HepG2 (cell line): Measurements from ENCODE around the gene FIGLA. TPM values are rescaled to one million over a fixed set of nuclear protein-coding genes. Genes with fewer than 3 reads are reported as not detected.

Experiments
- ATAC-seq: fragments of 200-7000 bp; cut with Tn5 transposase; 3 replicates; pipeline ENCODE4 v1.9.1; 2020; ENCODE audit warnings: mild to moderate bottlenecking, moderate library complexity
- BruUV-seq: library from RNA; stranded (reverse); fragments of 400-500 nt; replicated peaks from 2 replicates; lab custom pipeline; 2021; lab: Mats Ljungman, UMichigan
- CTCF ChIA-PET: fragments of 300-600 bp; formaldehyde crosslinking; extraction: SDS; loops from one replicate; lab custom pipeline; 2021; ENCODE audit warnings: low total read pairs, inconsistent platforms, low intra/inter-chr PET ratio; lab: Yijun Ruan, JAX
- POLR2A ChIA-PET: fragments of 350-600 bp; sonication (Branson Sonifier 250); formaldehyde crosslinking; loops from one replicate; lab custom pipeline; 2020; ENCODE audit warnings: antibody characterized with exemption, inconsistent platforms; lab: Yijun Ruan, JAX
- DNase-seq: peaks from one replicate; pipeline ENCODE4 v3.0.0-alpha.2; 2015; ENCODE audit warnings: low spot score
- FAIRE-seq: peaks from 3 replicates; lab custom pipeline; 2011; peaks lifted over from hg19 to GRCh38; lab: Jason Lieb, UNC
- H2AFZ ChIP-seq: one replicate; pipeline ENCODE4 v1.6.1; 2011; ENCODE audit warnings: low read length, inconsistent platforms
- H3K27ac ChIP-seq: fragments of 300-600 bp; 3 replicates; pipeline ENCODE4 v1.8.0; 2011; ENCODE audit warnings: mixed run types, mild to moderate bottlenecking, mixed read lengths, low read length, inconsistent platforms; ENCODE audit not compliant: insufficient read depth; ENCODE audit errors: extremely low read length
- H3K27me3 ChIP-seq, 2 experiments: fragments of 200-600 bp in 1 of 2; 2 replicates in 1 of 2; 3 replicates in 1 of 2; pipeline versions ENCODE4 v1.6.0 to v1.8.0; 2011; ENCODE audit warnings: low read length in 2 of 2, mild to moderate bottlenecking in 2 of 2, moderate library complexity in 2 of 2, inconsistent platforms in 1 of 2; ENCODE audit not compliant: insufficient read depth in 2 of 2, control insufficient read depth in 1 of 2
- H3K36me3 ChIP-seq, 2 experiments: fragments of 200-600 bp in 1 of 2; replicated peaks in 1 of 2; 2 replicates in 1 of 2; 3 replicates in 1 of 2; pipeline versions ENCODE4 v1.5.1 to v1.8.0; 2011; ENCODE audit warnings: low read length in 2 of 2, inconsistent platforms in 1 of 2; ENCODE audit not compliant: insufficient read depth in 2 of 2, control insufficient read depth in 1 of 2
- H3K4me1 ChIP-seq: 2 replicates; pipeline ENCODE4 v1.5.1; 2012; ENCODE audit warnings: low read length, inconsistent platforms; ENCODE audit not compliant: insufficient read depth
- H3K4me2 ChIP-seq: 2 replicates; pipeline ENCODE4 v1.6.0; 2011; ENCODE audit warnings: low read depth, low read length, inconsistent platforms
- H3K4me3 ChIP-seq, 3 experiments: fragments of 200-600 bp in 1 of 3; sonication (generic), shearing (Covaris generic) in 1 of 3; replicated peaks in 1 of 3; 2 replicates each; pipeline ENCODE4 v1.5.1; 2011 to 2016; ENCODE audit warnings: low read length in 3 of 3, inconsistent platforms in 2 of 3, low read depth in 2 of 3, mild to moderate bottlenecking in 2 of 3, control low read depth in 1 of 3, mixed read lengths in 1 of 3; ENCODE audit not compliant: insufficient read depth in 1 of 3
- H3K79me2 ChIP-seq: one replicate; pipeline ENCODE4 v1.6.1; 2011; ENCODE audit warnings: low read length, inconsistent platforms; ENCODE audit not compliant: insufficient read depth
- H3K9ac ChIP-seq: 2 replicates; pipeline ENCODE4 v1.6.0; 2011; ENCODE audit warnings: mild to moderate bottlenecking, low read depth, low read length, inconsistent platforms; ENCODE audit not compliant: insufficient read depth
- H3K9me3 ChIP-seq: 2 replicates; pipeline ENCODE4 v1.5.1; 2012; ENCODE audit warnings: mild to moderate bottlenecking, low read length
- H4K20me1 ChIP-seq: 2 replicates; pipeline ENCODE4 v1.6.0; 2011; ENCODE audit warnings: inconsistent platforms, mild to moderate bottlenecking, low read length, moderate library complexity; ENCODE audit not compliant: insufficient read depth
- GATAD2A ChIP-seq: IDR thresholded peaks from 2 replicates; pipeline ENCODE4 v1.6.1; 2016
- KLF6 ChIP-seq: IDR thresholded peaks from 2 replicates; pipeline ENCODE4 v1.8.0; 2016; ENCODE audit warnings: missing biosample characterization, missing genetic modification reagents
- MIER3 ChIP-seq: IDR thresholded peaks from 2 replicates; pipeline ENCODE4 v1.6.1; 2016; ENCODE audit warnings: missing compliant biosample characterization, borderline replicate concordance
- ZNF329 ChIP-seq: sonication (generic); formaldehyde crosslinking; IDR thresholded peaks from 2 replicates; pipeline ENCODE4 v1.9.0; 2021; ENCODE audit warnings: low read depth, mild to moderate bottlenecking, missing genetic modification reagents
- ZNF383 ChIP-seq: sonication (generic); formaldehyde crosslinking; IDR thresholded peaks from 2 replicates; pipeline ENCODE4 v1.4.0; 2020; ENCODE audit warnings: missing genetic modification reagents, mild to moderate bottlenecking, borderline replicate concordance
- ZNF703 ChIP-seq: sonication (generic); formaldehyde crosslinking; IDR thresholded peaks from 2 replicates; pipeline ENCODE4 v1.5.1; 2020; ENCODE audit warnings: missing genetic modification reagents, mild to moderate bottlenecking, moderate library complexity, borderline replicate concordance
- ZNF75D ChIP-seq: sonication (generic); formaldehyde crosslinking; IDR thresholded peaks from 2 replicates; pipeline ENCODE4 v1.8.1; 2023; ENCODE audit warnings: missing genetic modification reagents, mild to moderate bottlenecking, borderline replicate concordance
- ZNF891 ChIP-seq: sonication (generic); formaldehyde crosslinking; IDR thresholded peaks from 2 replicates; pipeline ENCODE4 v1.5.0; 2020; ENCODE audit warnings: mild to moderate bottlenecking, missing genetic modification reagents
- WGBS: methylation state at CpG from one replicate; pipeline ENCODE4 v1.1.6; 2017; ENCODE audit warnings: low lambda C conversion rate; 5-methylcytosine and 5-hydroxymethylcytosine counted together
- in situ Hi-C: cut with HindIII; loops from 2 replicates; pipeline ENCODE4 v1.10.0; 2017; ENCODE audit warnings: low pct_unique_long_range_greater_than_20kb; ENCODE audit not compliant: extremely low pct_ligation_motif_present
- intact Hi-C: fragments of 100-400 bp; cut with micrococcal nuclease; formaldehyde crosslinking; loops from one replicate; pipeline ENCODE4 v1.10.0; 2022; ENCODE audit not compliant: unreplicated experiment
- polyA plus RNA-seq, 8 experiments: library from polyadenylated mRNA; depleted of rRNA in 3 of 8; stranded (reverse) in 7 of 8; unstranded in 1 of 8; fragments of >200 nt; fragmentation: Illumina TruSeq in 4 of 8; extraction: Trizol in 4 of 8; gene quantifications; 2 replicates each; pipeline versions ENCODE4 v1.2.1 to v1.2.3, GENCODE V29; 2011 to 2016; ENCODE audit warnings: low read depth in 4 of 8, missing spikeins in 1 of 8, mixed read lengths in 1 of 8; ENCODE audit not compliant: insufficient read depth in 1 of 8
- total RNA-seq, 5 experiments: library from RNA; depleted of rRNA; stranded (reverse); fragments of >200 nt; fragmentation: Illumina TruSeq; extraction: Trizol; gene quantifications; 2 replicates each; pipeline ENCODE4 v1.2.3, GENCODE V29; 2016; ENCODE audit warnings: low read depth in 1 of 5
- TF ChIP-seq, protein P1 (sequence below): sonication (generic); formaldehyde crosslinking; IDR thresholded peaks from 2 replicates; pipeline ENCODE4 v1.4.0; 2020; ENCODE audit warnings: missing genetic modification reagents
- TF ChIP-seq, protein P2 (sequence below): sonication (generic); formaldehyde crosslinking; IDR thresholded peaks from 2 replicates; pipeline ENCODE4 v1.5.0; 2020; ENCODE audit warnings: missing genetic modification reagents, mild to moderate bottlenecking, borderline replicate concordance
- TF ChIP-seq, protein P3 (sequence below): sonication (generic); formaldehyde crosslinking; IDR thresholded peaks from 2 replicates; pipeline ENCODE4 v1.5.0; 2020; ENCODE audit warnings: mild to moderate bottlenecking, missing genetic modification reagents
- TF ChIP-seq, protein P4 (sequence below): sonication (generic); formaldehyde crosslinking; IDR thresholded peaks from 2 replicates; pipeline ENCODE4 v1.5.1; 2020; ENCODE audit warnings: missing genetic modification reagents, mild to moderate bottlenecking, borderline replicate concordance
- TF ChIP-seq, protein P5 (sequence below): sonication (generic); formaldehyde crosslinking; IDR thresholded peaks from 2 replicates; pipeline ENCODE4 v1.8.1; 2023; ENCODE audit warnings: missing genetic modification reagents, inconsistent platforms, borderline replicate concordance

The FIGLA gene
- total and polyA plus RNA-seq, 2 of the 13 experiments (the other 11 are each of a cell fraction or from before 2014, with no cell fraction given), result not detected

DNA sequence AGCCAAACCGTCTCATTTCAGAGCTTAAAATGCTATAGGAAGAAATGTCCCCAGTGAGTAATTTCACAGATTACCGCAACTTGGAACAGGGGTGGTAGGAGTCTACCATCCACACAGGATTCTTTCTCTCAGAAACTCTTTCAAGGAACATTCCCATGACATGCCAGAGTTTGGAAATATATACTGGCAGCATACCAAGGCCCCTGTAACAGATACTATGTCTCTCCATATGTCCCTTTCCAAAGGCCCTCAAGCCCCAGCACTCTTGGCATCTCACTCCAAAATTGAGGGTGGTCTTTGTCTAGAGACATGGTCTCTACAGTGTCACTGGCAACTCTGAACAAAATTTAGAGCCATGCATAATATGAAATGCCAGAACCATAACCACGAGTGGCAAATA lies 11.0 kb downstream of the FIGLA start:
- Histone ChIP-seq H3K9me3 (no peaks in the 10 kb centered on the region), H2AFZ (no peak overlapping the region), H3K79me2 (no peaks in the 10 kb centered on the region), H3K36me3 (no peaks in the 10 kb centered on the region), H4K20me1 (no peaks in the 10 kb centered on the region), H3K9ac (no peak overlapping the region), H3K4me2 (no peak overlapping the region), H3K4me3 (no peak overlapping the region), H3K4me1 (no peaks in the 10 kb centered on the region), H3K27me3 (peaks cover 0 to 12% of the 10 kb centered on the region in 2 experiments; a peak in 2 of 5 replicates), H3K27ac (no peak overlapping the region)
- intact Hi-C loops, result no loop called here
- no peak for ATAC-seq
- WGBS, result 18% methylated on average over 3 of the region's 3 CpGs
- no peak for DNase-seq
- POLR2A ChIA-PET, result no interaction called here
- CTCF ChIA-PET, result no interaction called here
- no peak for FAIRE-seq
- in situ Hi-C loops, result no loop called here
- TF ChIP-seq, protein P1, sequence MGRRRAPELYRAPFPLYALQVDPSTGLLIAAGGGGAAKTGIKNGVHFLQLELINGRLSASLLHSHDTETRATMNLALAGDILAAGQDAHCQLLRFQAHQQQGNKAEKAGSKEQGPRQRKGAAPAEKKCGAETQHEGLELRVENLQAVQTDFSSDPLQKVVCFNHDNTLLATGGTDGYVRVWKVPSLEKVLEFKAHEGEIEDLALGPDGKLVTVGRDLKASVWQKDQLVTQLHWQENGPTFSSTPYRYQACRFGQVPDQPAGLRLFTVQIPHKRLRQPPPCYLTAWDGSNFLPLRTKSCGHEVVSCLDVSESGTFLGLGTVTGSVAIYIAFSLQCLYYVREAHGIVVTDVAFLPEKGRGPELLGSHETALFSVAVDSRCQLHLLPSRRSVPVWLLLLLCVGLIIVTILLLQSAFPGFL (CRISPR knock-in tag), result no peak
- BruUV-seq, result no TSS peak

DNA sequence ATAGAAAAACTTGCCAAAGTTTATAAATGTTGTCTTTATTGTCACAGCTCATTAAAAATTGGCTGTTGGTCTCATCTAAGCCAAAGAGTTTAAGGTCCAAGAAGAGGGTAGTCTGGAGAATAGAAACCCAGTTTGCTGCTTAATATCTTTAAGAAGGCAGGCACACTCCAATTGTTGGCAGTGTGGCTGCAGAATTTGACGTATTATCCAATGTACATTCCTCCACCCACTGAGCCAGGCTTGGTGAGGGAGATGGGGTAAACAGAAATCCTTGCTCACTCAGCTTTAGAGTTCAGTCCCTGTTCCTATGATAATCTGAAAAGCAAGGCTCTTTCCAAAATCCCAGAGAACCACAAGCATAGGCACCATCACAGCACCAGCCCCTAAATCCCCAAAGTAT lies 11.8 kb downstream of the FIGLA start:
- in situ Hi-C loops, result no loop called here
- H3K27ac ChIP-seq, result no peak overlapping the region
- FAIRE-seq, result no peak
- intact Hi-C loops, result no loop called here
- H3K4me1 ChIP-seq, result no peaks in the 10 kb centered on the region
- H3K4me3 ChIP-seq, result no peak overlapping the region
- H3K36me3 ChIP-seq, result no peaks in the 10 kb centered on the region
- POLR2A ChIA-PET, result no interaction called here
- WGBS, result 16% methylated on average over 1 of the region's 1 CpG
- no peak overlapping the region for H2AFZ ChIP-seq
- H3K4me2 ChIP-seq, result no peak overlapping the region
- no peak for ATAC-seq
- H3K9ac ChIP-seq, result no peak overlapping the region
- no peak for DNase-seq
- H3K27me3 ChIP-seq, result peaks cover 0 to 12% of the 10 kb centered on the region in 2 experiments; a peak in 2 of 5 replicates
- H4K20me1 ChIP-seq, result no peaks in the 10 kb centered on the region
- H3K9me3 ChIP-seq, result no peaks in the 10 kb centered on the region
- BruUV-seq, result no TSS peak
- CTCF ChIA-PET, result no interaction called here
- no peaks in the 10 kb centered on the region for H3K79me2 ChIP-seq
- TF ChIP-seq, protein P2, sequence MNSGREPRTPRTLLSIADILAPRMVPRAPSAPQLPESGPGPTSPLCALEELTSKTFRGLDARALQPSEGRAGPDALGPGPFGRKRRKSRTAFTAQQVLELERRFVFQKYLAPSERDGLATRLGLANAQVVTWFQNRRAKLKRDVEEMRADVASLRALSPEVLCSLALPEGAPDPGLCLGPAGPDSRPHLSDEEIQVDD (CRISPR knock-in tag), result no peak
- TF ChIP-seq, protein P3, sequence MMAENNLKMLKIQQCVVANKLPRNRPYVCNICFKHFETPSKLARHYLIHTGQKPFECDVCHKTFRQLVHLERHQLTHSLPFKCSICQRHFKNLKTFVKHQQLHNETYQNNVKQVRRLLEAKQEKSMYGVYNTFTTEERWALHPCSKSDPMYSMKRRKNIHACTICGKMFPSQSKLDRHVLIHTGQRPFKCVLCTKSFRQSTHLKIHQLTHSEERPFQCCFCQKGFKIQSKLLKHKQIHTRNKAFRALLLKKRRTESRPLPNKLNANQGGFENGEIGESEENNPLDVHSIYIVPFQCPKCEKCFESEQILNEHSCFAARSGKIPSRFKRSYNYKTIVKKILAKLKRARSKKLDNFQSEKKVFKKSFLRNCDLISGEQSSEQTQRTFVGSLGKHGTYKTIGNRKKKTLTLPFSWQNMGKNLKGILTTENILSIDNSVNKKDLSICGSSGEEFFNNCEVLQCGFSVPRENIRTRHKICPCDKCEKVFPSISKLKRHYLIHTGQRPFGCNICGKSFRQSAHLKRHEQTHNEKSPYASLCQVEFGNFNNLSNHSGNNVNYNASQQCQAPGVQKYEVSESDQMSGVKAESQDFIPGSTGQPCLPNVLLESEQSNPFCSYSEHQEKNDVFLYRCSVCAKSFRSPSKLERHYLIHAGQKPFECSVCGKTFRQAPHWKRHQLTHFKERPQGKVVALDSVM (CRISPR knock-in tag), result no peak
- TF ChIP-seq ZNF75D (CRISPR knock-in tag) (no peak), KLF6 (no peak), GATAD2A (CRISPR knock-in tag) (no peak), ZNF383 (no peak), ZNF329 (CRISPR knock-in tag) (no peak), ZNF703 (no peak), ZNF891 (no peak), MIER3 (no peak)
- TF ChIP-seq, protein P4, sequence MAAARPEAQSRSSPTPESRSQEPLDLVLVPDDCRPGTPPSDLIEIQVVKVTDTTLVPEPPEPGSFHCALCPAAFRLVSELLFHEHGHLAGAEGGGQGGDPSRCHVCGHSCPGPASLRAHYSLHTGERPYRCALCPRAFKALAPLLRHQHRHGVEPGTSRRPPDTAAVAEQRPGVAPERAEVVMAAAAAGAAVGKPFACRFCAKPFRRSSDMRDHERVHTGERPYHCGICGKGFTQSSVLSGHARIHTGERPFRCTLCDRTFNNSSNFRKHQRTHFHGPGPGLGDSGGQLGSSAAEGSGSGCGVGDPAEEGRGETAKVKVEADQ, result no peak
- TF ChIP-seq, protein P5, sequence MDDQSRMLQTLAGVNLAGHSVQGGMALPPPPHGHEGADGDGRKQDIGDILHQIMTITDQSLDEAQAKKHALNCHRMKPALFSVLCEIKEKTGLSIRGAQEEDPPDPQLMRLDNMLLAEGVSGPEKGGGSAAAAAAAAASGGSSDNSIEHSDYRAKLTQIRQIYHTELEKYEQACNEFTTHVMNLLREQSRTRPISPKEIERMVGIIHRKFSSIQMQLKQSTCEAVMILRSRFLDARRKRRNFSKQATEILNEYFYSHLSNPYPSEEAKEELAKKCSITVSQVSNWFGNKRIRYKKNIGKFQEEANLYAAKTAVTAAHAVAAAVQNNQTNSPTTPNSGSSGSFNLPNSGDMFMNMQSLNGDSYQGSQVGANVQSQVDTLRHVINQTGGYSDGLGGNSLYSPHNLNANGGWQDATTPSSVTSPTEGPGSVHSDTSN (CRISPR knock-in tag), result no peak
